ENCODE measurements around the gene IPO9.
A peak's percentile ranks its signal among the peaks of the same experiment; 100 is the strongest.
"Not testable (repeated sequence)": the region's sequence is repeated elsewhere in the genome, so short reads cannot be mapped to it uniquely, and the experiment has no call there.

The IPO9 gene

GRCh38 chr1:201825245-201825644 is 3.7 kb upstream of the IPO9 start:
- Mint-ChIP-seq H3K4me1 (ENCODE audit: low read depth) (peaks cover 10% of the 10 kb centered on the region), H3K4me3 (no peak overlapping the region), H3K36me3 (ENCODE audit: low read depth) (peaks cover 3% of the 10 kb centered on the region), H3K27me3 (ENCODE audit: low read depth) (no peaks in the 10 kb centered on the region), H3K27ac (no peak overlapping the region), H3K9me3 (no peaks in the 10 kb centered on the region)
- DNase-seq (ENCODE audit: low spot score) = no peak

GRCh38 chr1:201826830-201827229 is 2.1 kb upstream of the IPO9 start:
- no peak for DNase-seq (ENCODE audit: low spot score)
- H3K4me3 Mint-ChIP-seq = no peak overlapping the region
- H3K4me1 Mint-ChIP-seq (ENCODE audit: low read depth) = peaks cover 26% of the 10 kb centered on the region
- no peak overlapping the region for H3K27ac Mint-ChIP-seq
- no peaks in the 10 kb centered on the region for H3K9me3 Mint-ChIP-seq
- no peaks in the 10 kb centered on the region for H3K27me3 Mint-ChIP-seq (ENCODE audit: low read depth)
- peaks cover 12% of the 10 kb centered on the region for H3K36me3 Mint-ChIP-seq (ENCODE audit: low read depth)

DNA sequence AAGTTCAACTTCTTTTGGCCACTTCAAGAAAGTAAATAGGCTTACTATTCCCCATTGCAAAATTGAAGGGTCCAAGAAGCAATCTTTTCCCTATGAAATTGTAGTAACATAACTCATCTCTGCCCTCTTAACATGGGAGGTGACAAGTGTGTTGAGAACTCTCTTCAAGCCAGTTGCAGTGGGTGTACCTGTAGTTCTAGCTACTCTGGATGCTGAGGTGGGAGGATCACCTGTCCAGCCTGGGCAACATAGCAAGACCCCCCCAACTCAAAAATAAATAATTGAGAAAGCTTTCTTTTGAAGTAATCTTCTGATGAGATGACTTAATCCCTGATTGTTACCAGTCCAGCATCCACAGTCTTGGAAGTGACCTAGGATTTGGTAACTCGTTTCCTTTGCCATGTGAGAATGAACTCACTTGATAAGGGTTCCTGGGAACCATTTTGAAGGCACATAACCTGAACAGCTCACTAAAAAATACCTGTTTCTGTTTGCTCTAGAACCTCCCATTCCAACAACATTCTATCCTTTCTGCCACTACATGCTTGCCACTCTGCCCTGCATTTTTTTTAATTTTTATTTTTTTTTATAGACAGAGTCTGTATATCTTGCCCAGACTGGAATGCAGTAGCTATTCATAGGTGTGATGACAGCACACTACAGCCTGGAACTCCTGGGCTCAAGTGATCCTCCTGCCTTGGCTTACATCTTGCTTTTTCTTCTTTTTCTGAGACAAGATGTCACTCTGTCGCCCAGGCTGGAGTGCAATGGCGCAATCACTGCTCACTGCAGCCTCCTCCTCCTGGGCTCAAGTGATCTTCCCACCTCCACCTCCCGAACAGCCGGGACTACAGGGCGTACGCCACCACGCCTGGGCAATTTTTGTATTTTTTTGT is 1.4 kb upstream of the IPO9 start:
- Mint-ChIP-seq H3K4me1 (ENCODE audit: low read depth) (peaks cover 27% of the 10 kb centered on the region), H3K4me3 (no peak overlapping the region), H3K36me3 (ENCODE audit: low read depth) (peaks cover 12% of the 10 kb centered on the region), H3K9me3 (no peaks in the 10 kb centered on the region), H3K27ac (no peak overlapping the region), H3K27me3 (ENCODE audit: low read depth) (no peaks in the 10 kb centered on the region)
- no peak for DNase-seq (ENCODE audit: low spot score)

DNA sequence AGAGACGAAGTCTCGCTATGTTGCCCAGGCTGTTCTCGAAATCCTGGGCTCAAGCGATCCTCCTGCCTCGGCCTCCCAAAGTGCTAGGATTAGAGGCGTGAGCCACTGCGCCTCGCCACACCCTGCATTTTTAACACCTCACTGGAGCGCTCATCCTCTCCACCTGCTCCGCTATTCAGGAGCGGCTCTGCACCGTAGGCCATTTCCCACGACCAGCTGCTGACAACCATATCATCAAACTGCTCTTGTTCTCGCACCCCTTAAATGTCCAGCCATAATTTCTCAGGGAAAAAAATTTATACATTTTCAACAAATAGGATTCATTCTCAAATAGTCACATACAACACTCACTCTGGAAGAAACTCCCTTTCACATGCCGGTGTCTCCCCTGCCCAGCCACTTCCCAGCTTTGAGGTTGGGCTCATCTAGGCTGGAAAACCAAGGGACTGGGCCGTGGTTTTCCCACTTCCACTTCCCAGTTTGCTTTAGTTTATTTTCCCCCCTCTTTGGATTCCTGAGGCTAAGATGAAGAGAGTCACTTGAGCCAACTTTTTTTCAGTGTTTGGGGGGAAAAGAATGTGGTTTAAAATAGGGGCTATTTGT is 639 bp upstream of the IPO9 start:
- Mint-ChIP-seq H3K4me3 (peak overlapping the region; percentile 94), H3K9me3 (no peaks in the 10 kb centered on the region), H3K27me3 (ENCODE audit: low read depth) (no peaks in the 10 kb centered on the region), H3K36me3 (ENCODE audit: low read depth) (peaks cover 12% of the 10 kb centered on the region), H3K4me1 (ENCODE audit: low read depth) (peaks cover 31% of the 10 kb centered on the region), H3K27ac (peak overlapping the region; percentile 4)
- no peak for DNase-seq (ENCODE audit: low spot score)

- peaks cover 20% of the 10 kb centered on the region for H3K36me3 Mint-ChIP-seq (ENCODE audit: low read depth)
These were observed 2.4 kb downstream of the IPO9 start for GRCh38 chr1:201831371-201831770.

GRCh38 chr1:201834621-201835020 is 5.7 kb downstream of the IPO9 start:
- peaks cover 28% of the 10 kb centered on the region for H3K4me1 Mint-ChIP-seq (ENCODE audit: low read depth)
- peaks cover 29% of the 10 kb centered on the region for H3K36me3 Mint-ChIP-seq (ENCODE audit: low read depth)

More at GRCh38 chr1:201831371-201831770, 2.4 kb downstream of the IPO9 start:
- Mint-ChIP-seq H3K27me3 (ENCODE audit: low read depth) (no peaks in the 10 kb centered on the region), H3K4me1 (ENCODE audit: low read depth) (peaks cover 31% of the 10 kb centered on the region), H3K27ac (peak overlapping the region; percentile 60), H3K4me3 (peak overlapping the region; percentile 94), H3K9me3 (no peaks in the 10 kb centered on the region)
- no peak for DNase-seq (ENCODE audit: low spot score)

DNA sequence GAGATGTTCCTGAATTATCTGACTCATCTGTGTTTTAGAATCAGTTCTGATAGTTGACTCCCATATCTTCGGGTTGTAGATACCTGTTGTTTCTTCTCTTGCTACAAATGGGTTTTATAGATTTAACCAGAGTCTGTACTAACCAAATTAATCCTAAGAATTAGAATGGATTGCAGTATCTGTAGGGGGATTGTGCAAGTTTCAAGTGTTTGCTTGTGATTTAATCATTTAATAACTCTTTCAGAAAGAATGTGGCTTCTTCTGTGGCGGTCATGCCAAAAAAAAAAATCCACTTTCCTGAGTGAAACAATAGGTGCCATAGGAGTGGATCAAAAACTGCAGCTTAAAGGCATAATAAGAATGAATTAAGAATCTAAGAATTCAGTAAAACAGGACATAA is 9.4 kb downstream of the IPO9 start:
- no peak overlapping the region for H3K27ac Mint-ChIP-seq
- H3K9me3 Mint-ChIP-seq = no peaks in the 10 kb centered on the region
- H3K4me3 Mint-ChIP-seq = no peak overlapping the region
- DNase-seq (ENCODE audit: low spot score) = no peak
- H3K27me3 Mint-ChIP-seq (ENCODE audit: low read depth) = no peaks in the 10 kb centered on the region
- peaks cover 24% of the 10 kb centered on the region for H3K36me3 Mint-ChIP-seq (ENCODE audit: low read depth)
- H3K4me1 Mint-ChIP-seq (ENCODE audit: low read depth) = peaks cover 4% of the 10 kb centered on the region

More at GRCh38 chr1:201834621-201835020, 5.7 kb downstream of the IPO9 start:
- no peak overlapping the region for H3K27ac Mint-ChIP-seq
- H3K4me3 Mint-ChIP-seq = no peak overlapping the region
- no peak for DNase-seq (ENCODE audit: low spot score)
- no peaks in the 10 kb centered on the region for H3K27me3 Mint-ChIP-seq (ENCODE audit: low read depth)
- H3K9me3 Mint-ChIP-seq = no peaks in the 10 kb centered on the region

DNA sequence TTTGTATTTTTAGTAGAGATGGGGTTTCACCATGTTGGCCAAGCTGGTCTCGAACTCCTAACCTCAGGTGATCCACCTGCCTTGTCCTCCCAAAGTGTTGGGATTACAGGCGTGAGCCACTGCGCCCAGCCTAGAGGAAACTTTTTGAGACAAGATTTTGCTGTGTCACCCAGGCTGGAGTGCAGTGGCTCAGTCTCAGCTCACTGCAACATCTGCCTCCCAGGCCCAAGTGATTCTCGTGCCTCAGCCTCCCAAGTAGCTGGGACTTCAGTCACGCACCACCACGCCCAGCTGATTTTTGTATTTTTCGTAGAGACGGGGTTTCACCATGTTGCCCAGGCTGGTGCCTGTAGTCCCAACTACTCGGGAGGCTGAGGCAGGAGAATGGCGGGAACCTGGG is 10.1 kb downstream of the IPO9 start:
- DNase-seq (ENCODE audit: low spot score); H3K27ac Mint-ChIP-seq; H3K4me3 Mint-ChIP-seq; H3K4me1 Mint-ChIP-seq (ENCODE audit: low read depth); H3K27me3 Mint-ChIP-seq (ENCODE audit: low read depth); H3K9me3 Mint-ChIP-seq: not testable (repeated sequence)
- peaks cover 24% of the 10 kb centered on the region for H3K36me3 Mint-ChIP-seq (ENCODE audit: low read depth)

DNA sequence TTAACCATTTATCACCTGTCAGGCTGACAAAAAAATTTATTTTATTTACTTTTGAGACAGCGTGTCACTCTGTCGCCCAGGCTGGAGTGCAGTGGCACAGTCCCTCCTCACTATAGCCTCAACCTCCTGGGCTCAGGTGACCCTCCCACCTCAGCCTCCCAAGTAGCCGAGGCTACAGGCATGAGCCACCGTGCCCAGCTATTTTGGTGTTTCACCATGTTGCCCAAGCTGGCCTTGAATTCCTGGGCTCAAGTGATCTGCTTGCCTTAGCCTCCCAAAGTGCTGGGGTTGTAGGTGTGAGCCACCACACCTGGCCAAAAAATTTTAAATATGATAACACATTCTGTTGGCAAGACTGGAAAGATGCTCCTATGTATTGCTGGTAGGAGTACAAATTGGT is 11.1 kb downstream of the IPO9 start:
- Mint-ChIP-seq H3K4me1 (ENCODE audit: low read depth) (peaks cover 4% of the 10 kb centered on the region), H3K36me3 (ENCODE audit: low read depth) (peaks cover 19% of the 10 kb centered on the region), H3K4me3 (no peak overlapping the region)

GRCh38 chr1:201840490-201840889 is 11.5 kb downstream of the IPO9 start:
- Mint-ChIP-seq H3K4me3 (no peak overlapping the region), H3K4me1 (ENCODE audit: low read depth) (peaks cover 4% of the 10 kb centered on the region), H3K9me3 (no peaks in the 10 kb centered on the region), H3K27me3 (ENCODE audit: low read depth) (no peaks in the 10 kb centered on the region), H3K36me3 (ENCODE audit: low read depth) (peaks cover 16% of the 10 kb centered on the region), H3K27ac (no peak overlapping the region)
- DNase-seq (ENCODE audit: low spot score) = no peak

More for the DNA sequence above, 11.1 kb downstream of the IPO9 start:
- Mint-ChIP-seq H3K27me3 (ENCODE audit: low read depth) (no peaks in the 10 kb centered on the region), H3K27ac (no peak overlapping the region), H3K9me3 (no peaks in the 10 kb centered on the region)
- no peak for DNase-seq (ENCODE audit: low spot score)

GRCh38 chr1:201841265-201841912 is 12.4 kb downstream of the IPO9 start:
- H3K36me3 Mint-ChIP-seq (ENCODE audit: low read depth) = peaks cover 16% of the 10 kb centered on the region

GRCh38 chr1:201842472-201843027 is 13.6 kb downstream of the IPO9 start:
- H3K36me3 Mint-ChIP-seq (ENCODE audit: low read depth) = peaks cover 16% of the 10 kb centered on the region
- DNase-seq (ENCODE audit: low spot score) = no peak
- no peaks in the 10 kb centered on the region for H3K9me3 Mint-ChIP-seq
- peaks cover 6% of the 10 kb centered on the region for H3K4me1 Mint-ChIP-seq (ENCODE audit: low read depth)
- no peak overlapping the region for H3K27ac Mint-ChIP-seq
- no peaks in the 10 kb centered on the region for H3K27me3 Mint-ChIP-seq (ENCODE audit: low read depth)
- H3K4me3 Mint-ChIP-seq = no peak overlapping the region

More at GRCh38 chr1:201841265-201841912, 12.4 kb downstream of the IPO9 start:
- no peaks in the 10 kb centered on the region for H3K9me3 Mint-ChIP-seq
- H3K27ac Mint-ChIP-seq = no peak overlapping the region
- H3K4me1 Mint-ChIP-seq (ENCODE audit: low read depth) = peaks cover 5% of the 10 kb centered on the region
- no peak overlapping the region for H3K4me3 Mint-ChIP-seq
- H3K27me3 Mint-ChIP-seq (ENCODE audit: low read depth) = no peaks in the 10 kb centered on the region
- no peak for DNase-seq (ENCODE audit: low spot score)

- Mint-ChIP-seq H3K4me3 (no peak overlapping the region), H3K4me1 (ENCODE audit: low read depth) (peaks cover 4% of the 10 kb centered on the region), H3K27ac (no peak overlapping the region), H3K9me3 (no peaks in the 10 kb centered on the region), H3K36me3 (ENCODE audit: low read depth) (peaks cover 26% of the 10 kb centered on the region), H3K27me3 (ENCODE audit: low read depth) (no peaks in the 10 kb centered on the region)
- DNase-seq (ENCODE audit: low spot score) = no peak
These were observed 16.6 kb downstream of the IPO9 start for GRCh38 chr1:201845331-201846083.

Data from T-helper 2 cell treated with Interferon-gamma antibody and Interleukin-4, amounts not matched to agents 5 μg/mL and 100 μg/mL, for 36 hours (primary cell).